NCI-H345 (cell line): ENCODE data around the gene ZFP36.

ENCODE experiments used
- DNase-seq: peaks from one replicate; lab custom pipeline; 2025; lab: John Stamatoyannopoulos, UW

The ZFP36 gene

GRCh38 chr19:39419003-39419402, 12.4 kb downstream of the ZFP36 start:
- DNase-seq, result no peak

GRCh38 chr19:39420769-39421168, 14.1 kb downstream of the ZFP36 start:
- DNase-seq, result no peak

- no peak for DNase-seq
Observed at GRCh38 chr19:39422020-39422419, 15.4 kb downstream of the ZFP36 start.

- no peak for DNase-seq
Observed at GRCh38 chr19:39423258-39424086, 16.8 kb downstream of the ZFP36 start.

- no peak for DNase-seq
Observed at GRCh38 chr19:39424934-39425333, 18.3 kb downstream of the ZFP36 start.

GRCh38 chr19:39425744-39426143, 19.1 kb downstream of the ZFP36 start:
- DNase-seq, result no peak

GRCh38 chr19:39426170-39426569, 19.5 kb downstream of the ZFP36 start:
- no peak for DNase-seq

GRCh38 chr19:39427707-39428106, 21.1 kb downstream of the ZFP36 start:
- DNase-seq, result no peak

GRCh38 chr19:39428283-39429112, 21.9 kb downstream of the ZFP36 start:
- DNase-seq, result no peak

- no peak for DNase-seq
Observed at GRCh38 chr19:39430675-39431593, 24.3 kb downstream of the ZFP36 start.

- DNase-seq, result no peak
Observed at GRCh38 chr19:39432677-39433025, 26.0 kb downstream of the ZFP36 start.

GRCh38 chr19:39433480-39434079, 26.9 kb downstream of the ZFP36 start:
- no peak for DNase-seq

- no peak for DNase-seq
Observed at GRCh38 chr19:39434123-39435076, 27.8 kb downstream of the ZFP36 start.

- peak; percentile 100 for DNase-seq
Observed at GRCh38 chr19:39435499-39436349, 29.1 kb downstream of the ZFP36 start, which contains the start of gene RPS16. TSS of gene RPS16 (minus strand) at chr19:39435949. CDS start at chr19:39435895, 54 bp downstream.

- no peak for DNase-seq
Observed at GRCh38 chr19:39436350-39436716, 29.7 kb downstream of the ZFP36 start.

- no peak for DNase-seq
Observed at GRCh38 chr19:39438270-39438934, 31.8 kb downstream of the ZFP36 start.

- no peak for DNase-seq
Observed at GRCh38 chr19:39444598-39445195, 38.0 kb downstream of the ZFP36 start.
